Mesangial cell (primary cell): ENCODE results near the gene DCTN4. TPM values are rescaled to one million over a fixed set of nuclear protein-coding genes. Genes with fewer than 3 reads are reported as not detected.

Source experiments
- total RNA-seq: library from RNA; depleted of rRNA; stranded (reverse); fragments of >200 nt; gene quantifications from 2 replicates; pipeline ENCODE4 v1.2.3, GENCODE V29; 2015

Gene DCTN4
- 27.1 and 35.6 TPM in 2 replicates for total RNA-seq

DNA sequence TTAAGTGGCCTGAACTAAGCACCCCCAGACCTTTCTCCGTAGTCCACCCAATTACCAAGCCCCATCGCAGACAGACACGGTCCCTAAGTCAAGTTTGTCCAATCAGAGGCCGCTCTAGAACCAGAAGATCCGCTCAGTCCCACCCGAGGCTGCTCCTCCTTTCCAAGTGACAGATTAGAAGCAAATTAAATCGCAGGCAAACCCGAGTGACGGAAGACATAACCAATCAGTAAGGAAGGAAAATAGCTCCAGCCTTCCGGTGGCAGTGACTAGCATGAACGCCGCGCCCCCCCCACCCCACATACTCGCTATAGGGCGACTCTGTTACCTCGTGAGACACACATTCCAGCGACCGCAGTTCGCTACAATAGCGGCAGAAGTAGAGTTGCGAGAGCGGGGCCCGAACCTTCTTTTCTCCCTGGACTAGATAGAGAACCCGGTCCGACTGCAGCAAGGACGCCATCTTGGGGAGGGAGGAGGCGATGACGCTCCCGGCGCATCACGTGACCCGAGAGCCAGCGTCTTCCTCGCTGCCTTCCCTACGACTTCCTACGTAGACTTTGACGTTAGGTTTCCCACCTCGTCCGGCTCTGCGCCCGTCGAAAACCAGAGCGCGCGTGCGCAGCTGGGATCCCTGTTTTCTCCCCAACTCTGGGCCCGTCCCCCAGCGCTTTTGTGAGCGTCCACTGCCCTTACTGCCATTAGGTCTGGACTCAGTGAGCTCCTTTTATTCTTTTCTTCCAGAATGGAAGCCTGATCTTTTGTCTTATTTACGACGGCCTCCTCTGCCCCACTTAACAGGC is at the start of gene DCTN4:
TSS of gene DCTN4 (minus strand) at position 487 of the 803 bp plus-strand sequence. CDS start at position 463, 24 bp downstream.

DNA sequence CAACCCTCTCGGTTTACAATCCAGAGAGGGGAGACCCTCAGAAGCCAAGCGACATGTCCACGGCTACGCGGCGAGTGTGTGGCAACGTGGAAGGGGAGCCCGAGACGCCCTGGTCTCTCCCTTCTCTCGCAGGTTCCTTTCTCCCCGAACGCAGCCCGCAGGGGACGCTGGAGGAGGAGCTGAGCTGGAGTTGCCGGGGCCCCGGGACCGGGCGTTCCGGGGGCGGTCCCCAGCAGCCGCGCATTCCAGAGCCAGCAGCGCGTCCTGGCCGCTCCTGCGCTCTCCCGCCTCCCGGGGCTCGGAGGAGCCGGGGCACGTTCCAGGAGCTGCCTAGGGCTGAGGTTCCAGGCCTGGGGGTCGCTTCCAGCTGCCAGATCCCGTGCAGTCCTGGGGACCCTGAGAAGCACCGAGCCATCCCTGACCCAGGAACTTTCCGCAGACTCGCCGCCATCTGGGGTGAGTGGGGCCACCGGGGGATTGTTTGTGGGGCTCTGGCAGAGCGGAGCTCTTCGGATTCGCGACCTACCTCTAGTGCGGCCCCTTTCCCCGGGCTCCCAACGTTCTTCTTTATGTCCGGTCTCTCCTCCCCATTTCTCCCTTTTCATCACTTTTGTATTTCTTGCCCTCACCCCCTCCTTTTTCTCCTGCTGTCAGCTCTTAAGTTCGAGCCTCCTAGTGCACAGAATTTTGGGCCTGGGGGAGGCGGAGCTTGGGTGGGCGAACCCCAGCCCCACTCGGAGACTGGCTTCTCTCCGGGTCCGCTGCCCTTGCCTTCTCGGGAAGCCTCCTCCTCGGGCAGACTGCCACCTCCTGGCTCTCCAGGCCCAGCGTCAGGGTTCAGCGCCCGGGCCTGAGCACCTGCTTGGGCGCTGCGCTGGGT is 19.9 kb upstream of the DCTN4 start, which contains the start of gene SMIM3:
TSS of gene SMIM3 (plus strand) at position 241 of the 880 bp plus-strand sequence. CDS start 16,684 bp downstream, outside the sequence.

DNA sequence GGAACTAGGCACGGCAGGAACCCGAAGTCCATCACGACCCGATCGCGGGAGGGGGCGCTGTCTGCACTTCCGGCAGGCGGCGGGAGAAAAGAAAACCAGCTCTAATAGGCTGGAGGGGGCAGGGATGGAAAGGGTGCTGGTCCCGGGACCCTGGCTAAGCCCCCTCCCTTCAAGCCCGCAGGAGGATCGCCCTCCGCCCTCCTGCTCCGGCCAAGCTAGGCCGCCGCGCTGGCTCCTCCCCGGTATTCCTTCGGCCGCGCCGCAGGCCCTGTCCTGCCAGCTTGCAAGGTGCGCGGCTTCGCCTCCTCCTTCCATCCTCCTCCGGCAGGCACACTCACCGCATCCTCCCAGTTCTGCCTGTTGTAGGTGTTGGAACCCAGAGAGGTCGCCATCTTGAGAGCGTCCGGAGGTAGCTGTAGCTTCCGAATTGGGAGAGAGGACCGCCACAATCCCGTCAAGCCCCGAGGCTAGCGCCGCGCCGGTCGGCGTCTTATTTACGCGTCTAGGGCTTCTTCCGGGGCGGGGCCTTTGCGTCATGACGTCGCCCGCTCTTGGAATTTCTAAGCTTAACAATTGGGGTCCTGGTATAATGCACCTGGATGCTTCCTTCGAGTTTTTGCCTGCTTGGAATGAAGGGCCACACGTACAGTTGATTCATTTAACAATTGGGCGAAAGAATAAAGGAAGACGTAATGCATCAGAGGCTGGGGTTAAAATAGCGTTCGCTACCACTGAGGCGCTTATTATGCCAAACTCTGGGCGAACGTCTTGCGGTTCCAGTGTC is 58.0 kb downstream of the DCTN4 start, which contains the start of gene RBM22:
TSS of gene RBM22 (minus strand) at position 469 of the 784 bp plus-strand sequence. CDS start at position 392, 77 bp downstream.

DNA sequence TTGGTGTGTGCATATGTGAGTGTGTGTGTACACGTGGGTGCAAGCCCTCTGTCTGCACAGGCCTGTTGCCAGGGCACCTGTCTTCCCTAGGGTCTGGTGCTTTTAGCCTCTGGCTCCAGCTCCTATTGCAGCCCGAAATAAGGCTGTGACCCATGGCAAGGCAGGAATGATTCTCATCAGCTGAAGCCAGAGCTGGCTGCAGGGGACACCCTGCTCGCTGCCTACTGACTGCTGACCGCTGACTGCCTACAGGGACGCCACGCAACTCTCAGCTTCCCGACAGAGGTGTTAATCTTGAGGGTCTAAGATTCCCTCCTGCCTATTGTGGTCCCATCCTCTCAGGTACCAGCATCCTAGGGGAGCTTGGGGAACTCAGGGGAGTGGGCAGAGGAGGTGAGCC is 97.7 kb downstream of the DCTN4 start, which contains the start of gene MYOZ3:
TSS of gene MYOZ3 (plus strand) at position 166 of the 400 bp plus-strand sequence. CDS start 1,691 bp downstream, outside the sequence.

Other genes with a start within 250 kb of the DCTN4 start
- 4.1 and 11.0 TPM in 2 replicates for gene SYNPO, start 118.4 kb downstream of the DCTN4 start, total RNA-seq
- 1.5 and 2.4 TPM in 2 replicates for gene MYOZ3, start 97.8 kb downstream of the DCTN4 start, total RNA-seq
- gene RBM22, start 58.0 kb downstream of the DCTN4 start, total RNA-seq, result 22.8 and 25.1 TPM in 2 replicates
- gene SMIM3, start 19.7 kb upstream of the DCTN4 start, total RNA-seq, result 18.9 and 33.1 TPM in 2 replicates
- not detected in 2 replicates for gene IRGM, start 87.5 kb upstream of the DCTN4 start, total RNA-seq
- gene ZNF300, start 146.0 kb upstream of the DCTN4 start, total RNA-seq, result 3.7 and 4.1 TPM in 2 replicates